Measurements from ENCODE around the gene RING1.
A peak's percentile ranks its signal among the peaks of the same experiment; 100 is the strongest.
"Not testable (repeated sequence)": the region's sequence is repeated elsewhere in the genome, so short reads cannot be mapped to it uniquely, and the experiment has no call there.

RING1 gene

DNA sequence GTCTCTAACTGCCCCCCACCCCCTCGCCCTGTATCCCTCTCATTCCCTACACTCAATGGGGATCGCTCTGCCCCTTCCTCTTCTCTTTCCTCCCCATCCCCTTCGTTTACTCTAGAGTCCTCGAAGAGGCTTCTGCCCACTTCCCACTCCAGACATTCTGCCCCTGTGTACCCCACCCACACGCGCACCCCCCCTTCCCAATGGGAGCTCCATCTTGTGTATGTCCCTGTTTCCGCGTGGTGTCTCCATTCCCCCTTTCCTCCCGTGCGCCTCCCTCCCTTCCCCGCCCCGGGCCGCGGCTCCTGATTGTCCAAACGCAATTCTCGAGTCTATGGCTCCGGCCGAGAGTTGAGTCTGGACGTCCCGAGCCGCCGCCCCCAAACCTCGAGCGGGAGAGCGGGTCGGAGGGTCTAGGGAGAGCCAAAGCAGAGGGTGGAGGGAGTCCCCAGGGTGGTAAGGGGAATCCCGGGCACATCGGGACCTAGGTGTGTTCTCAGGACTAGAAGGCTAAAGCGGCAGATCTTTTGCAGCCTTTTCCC is 679 bp upstream of the RING1 start:
- peak in 1 of 2 experiments; percentile 15 for DNase-seq

DNA sequence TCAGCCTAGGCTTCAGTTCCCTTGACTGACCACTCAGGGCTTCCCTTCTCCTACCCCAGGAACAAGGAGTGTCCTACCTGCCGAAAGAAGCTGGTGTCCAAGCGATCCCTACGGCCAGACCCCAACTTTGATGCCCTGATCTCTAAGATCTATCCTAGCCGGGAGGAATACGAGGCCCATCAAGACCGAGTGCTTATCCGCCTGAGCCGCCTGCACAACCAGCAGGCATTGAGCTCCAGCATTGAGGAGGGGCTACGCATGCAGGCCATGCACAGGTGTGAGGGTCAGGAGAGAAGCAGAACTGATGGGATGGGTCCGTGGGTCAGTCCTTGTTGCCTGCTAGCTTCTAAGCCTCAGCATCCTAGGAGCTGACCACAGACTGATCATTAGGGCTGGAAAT is 1.6 kb downstream of the RING1 start:
- DNase-seq, result no peak

DNA sequence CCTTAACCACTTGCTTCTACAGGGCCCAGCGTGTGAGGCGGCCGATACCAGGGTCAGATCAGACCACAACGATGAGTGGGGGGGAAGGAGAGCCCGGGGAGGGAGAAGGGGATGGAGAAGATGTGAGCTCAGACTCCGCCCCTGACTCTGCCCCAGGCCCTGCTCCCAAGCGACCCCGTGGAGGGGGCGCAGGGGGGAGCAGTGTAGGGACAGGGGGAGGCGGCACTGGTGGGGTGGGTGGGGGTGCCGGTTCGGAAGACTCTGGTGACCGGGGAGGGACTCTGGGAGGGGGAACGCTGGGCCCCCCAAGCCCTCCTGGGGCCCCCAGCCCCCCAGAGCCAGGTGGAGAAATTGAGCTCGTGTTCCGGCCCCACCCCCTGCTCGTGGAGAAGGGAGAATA is 2.8 kb downstream of the RING1 start:
- DNase-seq, result no peak

DNA sequence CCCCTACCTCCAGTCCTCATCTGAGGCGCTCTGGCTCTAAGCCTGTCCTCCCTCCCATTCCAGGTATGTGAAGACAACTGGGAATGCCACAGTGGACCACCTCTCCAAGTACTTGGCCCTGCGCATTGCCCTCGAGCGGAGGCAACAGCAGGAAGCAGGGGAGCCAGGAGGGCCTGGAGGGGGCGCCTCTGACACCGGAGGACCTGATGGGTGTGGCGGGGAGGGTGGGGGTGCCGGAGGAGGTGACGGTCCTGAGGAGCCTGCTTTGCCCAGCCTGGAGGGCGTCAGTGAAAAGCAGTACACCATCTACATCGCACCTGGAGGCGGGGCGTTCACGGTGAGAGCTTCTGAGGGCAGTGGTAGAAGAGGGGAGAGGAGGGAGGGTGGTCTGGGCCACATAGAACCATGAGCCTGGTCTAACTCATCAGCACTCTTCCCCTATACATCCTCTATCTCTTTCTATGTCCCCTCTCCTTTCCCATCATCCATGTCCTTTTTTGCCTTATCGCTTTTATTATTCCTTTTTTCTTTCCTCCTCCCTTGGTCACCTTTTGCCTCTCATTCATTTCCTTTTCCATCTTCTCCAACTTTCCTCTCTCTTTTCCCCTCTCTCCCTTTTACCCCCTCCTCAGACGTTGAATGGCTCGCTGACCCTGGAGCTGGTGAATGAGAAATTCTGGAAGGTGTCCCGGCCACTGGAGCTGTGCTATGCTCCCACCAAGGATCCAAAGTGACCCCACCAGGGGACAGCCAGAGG is 3.5 kb downstream of the RING1 start:
- DNase-seq, result no peak

DNA sequence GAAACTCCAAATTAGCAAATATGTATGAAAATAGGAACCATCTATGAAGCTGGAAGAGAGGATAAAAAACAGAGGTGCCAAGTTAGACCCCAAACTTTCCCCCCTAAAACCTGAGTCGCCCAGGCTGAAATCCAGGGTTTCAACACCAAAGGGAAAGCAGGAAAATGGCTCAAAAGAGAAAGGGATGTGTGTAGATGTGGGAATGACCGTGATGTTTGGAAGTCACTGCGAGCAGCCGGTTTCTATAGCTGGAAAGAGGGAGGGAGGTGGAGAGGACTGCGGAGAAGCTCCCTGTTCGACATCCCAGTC is 4.5 kb downstream of the RING1 start:
- DNase-seq, result no peak

DNA sequence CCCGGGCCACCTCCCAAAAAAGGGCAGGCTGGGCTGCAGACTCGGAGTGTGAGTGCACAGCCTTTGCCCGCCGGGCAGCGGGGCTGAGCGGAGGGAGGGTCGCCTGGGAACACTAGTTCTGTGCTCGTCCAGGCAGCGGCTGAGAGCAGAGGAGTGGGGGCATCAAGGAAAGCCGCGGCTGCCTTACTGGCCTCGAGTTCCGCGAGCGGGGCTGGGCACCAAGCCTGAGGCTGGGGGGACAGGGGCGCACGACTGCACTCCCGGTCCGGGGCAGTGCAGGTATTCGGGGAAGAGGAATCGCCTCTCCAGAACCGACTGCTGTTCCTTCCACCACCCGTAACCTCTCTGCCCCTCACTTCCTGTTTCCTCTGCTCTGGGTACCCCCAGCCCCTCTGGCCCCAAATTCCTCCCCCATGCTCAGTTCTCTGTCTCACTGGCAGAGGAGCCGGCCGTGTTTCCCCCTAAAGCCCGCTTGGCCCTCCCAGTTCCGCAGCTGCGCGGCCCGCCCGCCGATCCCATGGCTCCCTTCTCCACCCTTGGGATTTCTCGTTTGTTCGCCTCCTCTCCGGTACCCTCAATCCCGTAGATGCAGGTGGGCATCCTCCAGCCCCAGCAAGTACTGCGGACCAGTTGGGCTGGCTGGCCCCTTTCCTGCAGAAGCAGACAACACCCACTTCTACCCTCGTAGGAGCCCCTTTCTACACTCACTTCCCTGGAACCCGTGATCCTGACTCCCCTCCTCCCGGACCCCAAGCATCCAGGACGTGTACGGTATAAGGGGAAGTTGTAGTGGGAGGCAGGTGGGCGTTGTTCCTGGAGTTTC is 5.1 kb downstream of the RING1 start:
- DNase-seq, result no peak

DNA sequence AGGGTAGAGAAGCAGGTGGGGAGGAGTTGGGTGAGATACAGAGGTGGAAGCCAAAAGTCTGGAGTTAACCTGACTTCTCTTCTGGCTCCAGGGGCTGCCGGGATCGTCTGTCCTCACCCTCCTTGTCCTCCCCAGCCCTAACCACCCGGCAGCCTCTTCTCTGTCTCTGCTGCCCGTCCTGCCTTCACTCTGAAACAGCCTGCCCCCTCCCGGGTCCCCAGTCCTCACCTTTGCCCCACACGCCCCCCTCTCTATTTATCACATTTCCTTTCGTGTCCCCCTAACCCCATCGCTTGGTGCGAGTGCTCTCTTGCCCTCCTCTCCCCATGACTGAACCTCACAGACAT is 5.7 kb downstream of the RING1 start:
- DNase-seq, result no peak

DNA sequence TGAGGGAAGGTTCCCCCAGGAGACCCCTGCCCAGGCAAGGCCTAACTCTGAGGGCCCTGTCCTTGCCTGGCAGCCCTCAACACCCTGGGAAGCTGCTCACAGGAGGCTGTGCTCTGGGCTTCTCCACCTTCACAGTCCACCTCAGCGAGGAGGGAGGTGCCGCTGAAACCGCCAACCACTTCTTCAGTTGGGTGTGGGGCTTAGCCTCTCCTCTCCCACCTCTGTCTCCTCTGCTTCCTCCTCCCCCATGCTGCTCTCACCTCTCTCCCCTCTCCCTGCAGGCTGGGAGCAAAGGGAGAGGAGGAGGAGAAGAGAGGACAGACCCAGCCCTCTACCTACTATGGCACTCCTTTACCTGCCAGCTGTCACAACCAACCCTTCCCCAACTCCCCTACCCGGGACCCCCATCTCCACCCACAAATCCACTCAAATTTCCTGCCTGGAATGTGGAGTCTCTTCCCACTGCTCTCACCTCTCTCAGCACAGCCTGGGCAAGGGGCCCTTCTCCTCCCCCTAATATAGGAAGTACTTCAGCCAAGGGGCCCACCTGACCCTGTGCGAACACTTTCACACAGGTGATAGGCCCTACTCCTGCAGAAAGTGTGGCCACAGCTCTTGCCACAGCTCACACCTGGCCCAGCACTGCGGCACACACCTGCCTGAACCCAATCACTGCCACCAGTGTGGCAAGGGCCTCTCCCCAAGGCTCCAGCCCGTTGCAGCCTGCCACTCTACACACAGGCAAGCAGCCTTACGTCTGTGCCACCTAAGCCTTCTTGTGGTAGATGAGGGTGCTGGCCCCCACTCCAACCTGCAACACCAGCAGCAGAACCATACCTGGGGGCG is 7.2 kb downstream of the RING1 start:
- DNase-seq, result no peak

DNA sequence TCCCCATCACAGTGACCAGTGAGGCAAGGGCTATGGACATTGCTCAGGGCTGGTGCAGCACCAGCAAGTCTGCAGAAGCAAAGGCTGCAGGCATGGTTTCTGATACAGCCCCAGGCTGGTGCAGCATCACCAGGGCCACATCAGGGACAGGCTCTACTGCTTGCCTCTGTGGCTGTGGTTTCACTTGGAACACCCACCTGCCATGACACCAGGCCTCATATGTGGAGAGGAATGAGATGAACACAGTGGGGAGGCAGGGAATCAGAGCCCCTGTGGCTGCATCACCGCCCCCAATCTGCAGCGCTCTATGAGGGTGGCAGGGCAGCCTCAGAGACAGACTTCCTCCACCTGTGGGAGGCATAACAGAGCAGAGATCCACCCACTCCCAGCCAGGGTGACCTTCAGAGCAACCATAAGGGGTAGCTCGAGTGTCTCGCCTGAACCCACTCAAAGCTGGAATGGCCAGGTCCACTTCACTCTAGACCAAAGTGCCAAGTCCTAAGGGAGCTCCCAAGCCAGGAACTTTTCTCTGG is 7.9 kb downstream of the RING1 start:
- DNase-seq, result no peak

DNA sequence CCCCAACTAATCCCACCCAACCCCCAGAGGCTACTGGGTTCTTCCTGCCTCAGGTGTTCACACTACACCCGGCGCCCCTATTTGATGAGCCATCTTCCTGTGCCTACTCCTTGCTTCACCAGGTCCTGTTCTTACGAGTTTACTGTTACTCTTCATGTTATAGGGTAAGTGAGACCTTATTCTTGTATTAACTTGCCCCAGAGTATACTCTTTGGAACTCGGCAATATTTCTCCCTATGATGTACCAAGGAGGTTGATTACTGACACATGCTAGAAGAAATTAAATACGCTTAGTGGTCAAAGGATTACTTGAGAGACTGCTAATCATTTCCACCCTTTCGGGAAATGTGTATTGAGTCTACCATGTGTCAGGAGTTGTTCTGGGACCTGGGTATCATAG is 8.9 kb downstream of the RING1 start:
- no peak for DNase-seq

DNA sequence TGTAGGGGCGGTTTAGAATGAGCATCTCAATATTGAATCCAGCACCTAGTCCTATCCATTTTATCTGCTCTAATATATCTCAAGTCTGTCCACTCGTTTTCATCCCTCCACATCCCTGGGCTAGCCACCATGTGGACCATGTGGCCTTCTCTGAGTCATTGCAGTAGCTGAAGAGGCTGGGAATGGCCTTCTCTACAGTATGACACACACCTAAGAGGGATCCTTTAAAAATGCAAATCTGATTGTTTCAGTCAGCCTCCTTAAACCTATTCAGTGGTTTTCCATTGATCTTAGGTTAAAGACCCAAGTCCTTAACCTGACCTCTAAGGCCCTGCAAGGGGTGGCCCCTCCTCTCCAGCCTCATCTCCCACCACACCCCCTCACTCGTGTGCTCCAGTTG is 9.4 kb downstream of the RING1 start:
- DNase-seq, result no peak

DNA sequence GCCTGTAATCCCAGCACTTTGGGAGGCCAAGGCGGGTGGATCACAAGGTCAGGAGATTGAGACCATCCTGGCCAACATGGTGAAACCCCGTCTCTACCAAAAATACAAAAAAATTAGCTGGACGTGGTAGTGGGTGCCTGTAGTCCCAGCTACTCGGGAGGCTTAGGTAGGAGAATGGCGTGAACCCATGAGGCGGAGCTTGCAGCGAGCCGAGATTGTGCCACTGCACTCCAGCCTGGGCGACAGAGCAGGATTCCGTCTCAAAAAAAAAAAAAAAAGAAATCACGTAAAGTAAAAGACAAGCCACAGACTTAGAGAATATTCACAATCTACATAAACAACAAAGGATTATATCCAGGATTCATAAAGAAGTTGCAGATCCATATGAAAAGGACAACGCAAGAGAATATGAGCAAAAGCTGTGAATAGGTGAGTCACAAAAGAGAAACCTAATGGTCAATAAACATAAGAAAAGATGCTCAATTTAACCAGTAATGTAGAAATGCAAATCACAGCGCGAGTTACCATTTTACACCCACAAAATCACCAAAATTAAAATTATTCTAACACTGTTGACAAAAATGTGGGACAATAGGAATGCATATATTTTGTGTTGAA is 18.3 kb downstream of the RING1 start:
- DNase-seq, result not testable (repeated sequence)

DNA sequence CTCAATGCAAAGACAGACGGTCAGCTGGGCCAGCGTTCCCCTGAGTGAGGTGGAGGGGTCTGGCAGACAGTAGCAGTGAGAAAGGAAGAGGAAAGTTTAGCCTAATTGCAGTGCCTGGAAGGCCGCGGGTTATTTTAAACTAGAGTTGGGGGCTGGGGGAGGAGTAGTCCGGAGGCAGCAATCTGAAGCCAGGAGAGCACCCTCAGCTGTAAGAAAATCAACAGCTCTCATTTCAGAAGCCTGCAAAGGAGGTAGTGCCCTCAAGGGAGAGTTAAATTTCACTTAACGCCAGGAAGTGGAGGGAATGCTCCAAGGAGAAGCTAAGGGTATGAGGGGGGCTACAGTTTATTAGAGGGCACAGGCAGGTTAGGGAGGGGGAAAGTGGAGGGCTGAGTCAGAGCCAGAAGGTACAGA is 26.9 kb downstream of the RING1 start:
- DNase-seq, result no peak

DNA sequence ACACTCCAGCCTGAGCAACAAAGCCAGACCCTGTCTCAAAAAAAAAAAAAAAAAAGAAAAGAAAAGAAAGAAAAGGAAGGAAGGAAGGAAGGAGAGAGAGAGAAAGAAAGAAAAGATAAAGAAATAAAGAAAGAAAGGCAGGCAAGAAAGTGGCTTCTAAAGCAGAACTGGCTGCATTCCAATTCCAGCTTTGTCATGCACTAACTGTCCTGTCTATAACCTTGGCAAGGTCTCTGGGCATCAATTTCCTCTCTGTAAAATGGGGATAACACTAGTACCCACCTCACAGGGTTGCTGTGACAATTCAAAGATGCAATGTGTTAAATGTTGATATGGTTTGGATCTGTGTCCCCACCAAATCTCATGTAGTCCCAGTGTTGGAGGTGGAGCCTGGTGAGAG is 28.0 kb downstream of the RING1 start:
- DNase-seq, result no peak

DNA sequence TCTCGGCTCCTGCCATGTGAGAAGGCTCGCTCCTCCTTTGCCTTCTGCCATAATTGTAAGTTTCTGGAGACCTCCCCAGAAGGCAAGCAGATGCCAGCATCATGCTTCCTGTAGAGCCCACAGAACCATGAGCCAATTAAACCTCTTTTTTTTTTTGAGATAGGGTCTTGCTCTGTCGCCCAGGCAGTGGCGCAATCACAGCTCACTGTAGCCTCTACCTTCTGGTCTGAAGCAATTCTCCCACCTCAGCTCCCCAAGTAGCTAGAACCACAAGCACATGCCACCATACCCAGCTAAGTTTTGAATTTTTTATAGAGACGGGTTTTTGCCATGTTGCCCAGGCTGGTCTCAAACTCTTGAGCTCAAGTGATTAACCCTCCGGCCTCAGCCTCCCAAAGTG is 28.6 kb downstream of the RING1 start:
- no peak for DNase-seq

DNA sequence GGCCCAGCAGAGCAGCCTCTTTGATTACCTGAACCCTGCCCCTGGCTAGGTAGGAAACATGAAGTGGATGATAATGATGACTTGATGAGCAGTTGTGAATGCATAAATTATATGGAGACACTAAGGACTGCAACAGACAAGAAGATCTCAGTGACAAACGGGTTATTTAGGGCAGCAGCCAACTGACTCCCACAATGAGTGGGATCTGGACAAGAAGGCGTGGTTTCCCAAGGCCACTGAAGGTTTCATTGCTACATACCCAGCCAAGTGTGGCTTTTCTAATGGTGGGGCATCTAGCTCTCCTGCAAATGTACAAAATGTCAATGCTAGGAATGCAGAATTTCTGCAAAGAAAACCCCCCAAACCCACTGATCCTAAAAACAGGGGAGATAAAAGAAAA is 29.4 kb downstream of the RING1 start:
- no peak for DNase-seq

DNA sequence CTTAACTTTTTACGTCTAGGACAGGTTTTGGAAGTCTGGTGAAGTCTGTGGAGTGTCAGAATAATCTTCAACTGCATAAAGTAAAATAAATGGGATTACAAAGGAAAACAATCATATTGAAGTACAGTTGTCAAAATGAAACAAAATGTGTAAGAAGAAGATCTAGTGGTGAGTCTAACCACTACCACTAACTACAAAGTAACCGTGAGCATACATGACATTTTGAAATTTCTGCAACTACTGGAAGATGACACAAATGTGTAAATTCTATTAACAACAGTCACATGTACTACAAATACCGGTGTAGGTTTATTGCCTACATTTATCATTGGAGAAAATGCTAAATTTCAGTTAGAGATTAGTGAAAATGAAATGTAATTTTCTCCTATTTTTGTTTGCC is 33.7 kb downstream of the RING1 start:
- DNase-seq, result no peak

DNA sequence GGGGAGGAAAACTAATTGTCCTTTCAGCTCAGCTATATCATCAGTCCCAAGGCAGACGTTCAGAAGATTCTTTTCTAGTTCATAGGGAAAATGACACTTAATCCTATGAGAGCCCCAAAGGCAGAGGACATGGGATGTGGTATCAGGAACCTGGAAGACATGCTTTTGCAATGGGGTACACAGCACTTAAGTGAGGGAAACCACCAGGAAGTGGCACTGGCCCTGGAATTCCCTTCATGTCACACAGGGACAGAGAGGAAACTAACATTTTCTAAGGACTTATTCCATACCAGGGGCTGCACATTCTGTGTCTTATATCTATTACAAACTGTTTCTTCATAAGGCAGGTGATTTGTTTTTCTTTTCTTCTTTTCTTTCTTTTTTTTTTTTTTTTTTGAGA is 35.2 kb downstream of the RING1 start:
- DNase-seq, result no peak

DNA sequence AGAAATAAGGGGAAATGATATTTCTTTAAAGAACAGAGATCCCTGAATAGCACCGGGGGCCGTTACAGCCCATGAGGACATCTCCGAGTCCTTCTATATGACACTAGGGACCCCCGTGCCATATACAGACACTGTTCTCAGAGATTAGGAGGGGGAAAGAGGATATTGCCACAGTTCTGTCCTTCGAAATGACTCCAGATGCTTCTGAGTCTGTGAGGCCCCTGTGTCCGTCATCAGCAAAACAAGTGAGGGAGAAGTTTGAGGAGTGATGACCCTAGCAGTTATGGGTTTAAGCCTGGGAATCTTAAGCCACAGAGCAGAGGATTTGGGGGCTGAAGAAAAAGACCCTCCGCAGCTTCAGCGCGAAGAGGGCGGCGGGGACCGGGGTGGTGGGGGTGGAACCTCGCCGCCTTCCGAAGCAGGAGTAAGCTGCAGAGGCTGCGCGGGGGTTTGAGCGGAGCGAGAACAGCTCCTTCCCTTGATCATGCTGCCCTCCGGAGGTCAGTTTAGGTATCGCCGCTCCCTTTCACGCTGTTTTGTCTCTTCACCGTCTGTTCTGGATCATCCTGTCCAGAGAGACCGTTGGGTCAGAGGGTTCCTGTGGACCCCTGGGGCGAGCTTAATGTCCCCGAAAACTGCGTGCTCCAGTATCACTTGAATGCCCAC is 39.8 kb downstream of the RING1 start:
- peak; percentile 78 to 89 for DNase-seq

DNA sequence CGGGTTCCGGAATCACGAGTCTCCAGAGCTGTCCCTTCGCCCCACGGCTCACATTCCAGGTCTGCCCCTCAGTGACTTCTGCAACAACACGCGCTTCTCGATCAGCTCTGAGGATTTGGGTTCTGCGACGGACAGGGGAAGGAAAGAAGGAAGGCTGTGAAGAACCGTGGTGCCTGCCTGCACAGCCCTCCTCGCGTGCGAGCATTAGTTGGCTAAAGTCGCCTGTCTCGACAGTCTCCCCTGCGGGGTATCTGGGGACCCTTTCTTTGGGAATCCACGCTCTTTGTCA is 40.3 kb downstream of the RING1 start:
- DNase-seq, result peak in 1 of 2 experiments; percentile 62

DNA sequence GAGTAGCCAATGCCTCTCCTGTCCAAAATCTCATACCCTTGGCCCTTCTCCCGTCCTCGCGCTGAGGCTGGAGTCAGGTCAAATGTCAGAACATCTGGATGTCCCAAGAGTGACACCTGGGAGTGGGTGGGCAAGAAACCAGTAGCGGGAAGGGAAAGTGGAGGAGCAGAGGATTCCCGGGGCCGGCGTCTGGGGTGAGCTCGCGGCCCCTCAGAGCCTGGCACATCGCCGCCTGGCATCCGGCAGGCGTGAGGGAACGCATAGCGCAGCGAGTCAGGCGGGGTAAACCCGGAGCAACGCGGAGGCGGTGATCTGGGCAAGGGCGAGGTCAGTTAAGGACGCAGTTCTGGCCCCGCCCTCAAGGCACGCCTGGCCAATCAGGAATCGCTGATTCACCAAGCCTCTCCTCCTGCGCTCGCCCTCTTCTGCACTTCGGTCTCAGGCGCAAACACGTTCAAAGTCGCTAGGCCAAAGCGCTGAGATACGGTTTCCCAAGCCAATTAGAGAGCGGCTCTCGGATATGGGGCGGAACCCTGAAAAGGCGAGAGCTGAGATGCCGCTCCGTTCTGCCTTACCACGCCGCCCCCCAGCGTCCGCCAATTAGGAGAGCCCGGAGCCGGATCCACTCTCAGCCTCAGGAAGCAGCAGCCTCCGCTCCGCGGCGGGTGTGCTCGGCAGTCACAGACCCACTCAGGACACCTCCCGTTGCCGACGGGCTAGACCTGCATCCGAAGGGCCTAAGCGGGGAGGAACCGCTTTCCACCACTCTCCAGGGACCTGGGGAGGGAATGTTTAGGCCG is 40.8 kb downstream of the RING1 start:
- DNase-seq, result peak; percentile 99
